ENCODE data around the gene DLG2.

GRCh38 chr11:84215672-84216071, 1411.5 kb downstream of the DLG2 start:
- TF ChIP-seq CTCF (IDR thresholded peaks at IDR 0.05), result no peak
- TF ChIP-seq POLR2A (IDR thresholded peaks at IDR 0.05), result no peak

Data from uterus (tissue), 2 donors.